ENCODE results near the gene TMPRSS7. TPM values are rescaled to one million over a fixed set of nuclear protein-coding genes. Genes with fewer than 3 reads are reported as not detected.

TMPRSS7 gene
- polyA plus RNA-seq, 1 of the 3 experiments (the other 2 are of a cell fraction): 0.02 TPM

DNA sequence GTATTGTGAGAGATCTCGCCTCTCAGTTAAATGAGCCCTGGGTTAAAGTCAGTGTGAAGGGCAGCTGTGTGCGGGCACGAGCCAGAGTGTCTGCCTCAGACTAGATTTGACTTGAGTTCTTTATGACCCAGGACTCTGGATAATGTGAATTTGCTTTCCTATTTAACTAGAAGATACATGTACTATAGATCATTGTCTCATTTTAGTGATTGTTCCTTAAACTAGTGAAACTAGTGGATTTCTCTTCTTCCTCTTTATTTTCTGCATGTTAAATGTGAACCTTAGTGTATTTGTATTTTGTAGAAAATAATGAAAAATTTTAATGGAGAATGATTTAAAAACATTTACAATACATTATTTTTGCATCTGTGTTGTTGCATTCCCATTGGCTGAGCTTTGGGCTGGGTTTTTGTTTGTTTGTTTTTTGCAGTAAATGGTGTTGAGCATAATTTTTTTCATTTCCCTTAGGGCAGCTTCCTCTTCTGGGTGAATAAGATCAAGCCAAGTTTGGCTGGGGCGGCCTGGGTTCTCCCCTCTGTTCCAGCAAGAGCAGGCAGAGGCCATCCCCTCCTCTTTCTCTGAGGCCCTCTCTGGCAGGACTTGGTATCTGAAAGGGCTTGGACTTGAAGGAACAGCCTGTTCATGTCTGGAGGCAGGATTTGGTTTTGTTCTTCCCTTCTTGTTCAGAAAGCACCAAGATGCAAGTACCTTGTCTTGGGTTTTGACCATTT lies 83.5 kb downstream of the TMPRSS7 start:
- Histone ChIP-seq H3K36me3 (replicated peaks in 1 of 2; ENCODE audit: control insufficient read depth in 1 of 2, insufficient read depth in 2 of 2, low read length in 1 of 2) (peaks cover 0 to 18% of the 10 kb centered on the region in 2 experiments), H3K4me1 (ENCODE audit: control insufficient read depth in 1 of 2, insufficient read depth in 2 of 2, low read depth in 1 of 2, low read length in 1 of 2) (no peaks in the 10 kb centered on the region; a peak in 1 of 4 replicates), H3K27me3 (ENCODE audit: insufficient read depth) (no peaks in the 10 kb centered on the region), H3K9me3 (no peaks in the 10 kb centered on the region), H4K20me1 (ENCODE audit: insufficient read depth) (no peaks in the 10 kb centered on the region), H3F3A (replicated peaks; ENCODE audit: insufficient read depth) (no peaks in the 10 kb centered on the region), H3K9me2 (no peaks in the 10 kb centered on the region), H3K4me2 (no peak overlapping the region), H3K9ac (no peak overlapping the region), H3K79me2 (ENCODE audit: insufficient read depth) (no peaks in the 10 kb centered on the region), H3K27ac (ENCODE audit: low read depth in 2 of 2, low read length in 1 of 2) (no peak overlapping the region), H2AFZ (ENCODE audit: low read depth) (no peak overlapping the region), H3K4me3 (ENCODE audit: low read depth in 2 of 2, low read length in 1 of 2) (no peak overlapping the region)
- no peak for DNase-seq
- POLR2A ChIA-PET: no interaction called here
- CTCF ChIA-PET: interaction anchor here (1.1 kb wide), 1 partner anchor 413 kb away, joined by 4 read pairs; no protein-coding TSS in a partner anchor
- 95% methylated on average over 4 of the region's 4 CpGs for WGBS (ENCODE audit: low lambda C conversion rate)
- TF ChIP-seq FOXJ3 (CRISPR knock-in tag; IDR thresholded peaks at IDR 0.05): no peak
- no peak for TF ChIP-seq FOXM1 (IDR thresholded peaks at IDR 0.05; ENCODE audit: low read depth)
- TF ChIP-seq YY1 (IDR thresholded peaks at IDR 0.05; ENCODE audit: low read depth): no peak
- no peak for TF ChIP-seq NRF1 (IDR thresholded peaks at IDR 0.05; ENCODE audit: low read depth, low read length)
- TF ChIP-seq EZH2phosphoT487 (IDR thresholded peaks at IDR 0.05; ENCODE audit: borderline replicate concordance, low read depth): no peak
- no peak for TF ChIP-seq TCF12 (IDR thresholded peaks at IDR 0.05)
- TF ChIP-seq MXI1 (IDR thresholded peaks at IDR 0.05; ENCODE audit: low read depth, low read length): no peak
- TF ChIP-seq CHD2 (IDR thresholded peaks at IDR 0.05; ENCODE audit: low read length, partially characterized antibody): no peak
- no peak for TF ChIP-seq GABPA (IDR thresholded peaks at IDR 0.05; ENCODE audit: low read depth)
- no peak for TF ChIP-seq MEF2A (IDR thresholded peaks at IDR 0.05; ENCODE audit: borderline replicate concordance, low read depth)
- no peak for TF ChIP-seq RFX5 (IDR thresholded peaks at IDR 0.05; ENCODE audit: low read length)
- TF ChIP-seq PBX3 (IDR thresholded peaks at IDR 0.05): no peak
- no peak for TF ChIP-seq TAF1 (IDR thresholded peaks at IDR 0.05; ENCODE audit: borderline replicate concordance, low read depth, low read length)

DNA sequence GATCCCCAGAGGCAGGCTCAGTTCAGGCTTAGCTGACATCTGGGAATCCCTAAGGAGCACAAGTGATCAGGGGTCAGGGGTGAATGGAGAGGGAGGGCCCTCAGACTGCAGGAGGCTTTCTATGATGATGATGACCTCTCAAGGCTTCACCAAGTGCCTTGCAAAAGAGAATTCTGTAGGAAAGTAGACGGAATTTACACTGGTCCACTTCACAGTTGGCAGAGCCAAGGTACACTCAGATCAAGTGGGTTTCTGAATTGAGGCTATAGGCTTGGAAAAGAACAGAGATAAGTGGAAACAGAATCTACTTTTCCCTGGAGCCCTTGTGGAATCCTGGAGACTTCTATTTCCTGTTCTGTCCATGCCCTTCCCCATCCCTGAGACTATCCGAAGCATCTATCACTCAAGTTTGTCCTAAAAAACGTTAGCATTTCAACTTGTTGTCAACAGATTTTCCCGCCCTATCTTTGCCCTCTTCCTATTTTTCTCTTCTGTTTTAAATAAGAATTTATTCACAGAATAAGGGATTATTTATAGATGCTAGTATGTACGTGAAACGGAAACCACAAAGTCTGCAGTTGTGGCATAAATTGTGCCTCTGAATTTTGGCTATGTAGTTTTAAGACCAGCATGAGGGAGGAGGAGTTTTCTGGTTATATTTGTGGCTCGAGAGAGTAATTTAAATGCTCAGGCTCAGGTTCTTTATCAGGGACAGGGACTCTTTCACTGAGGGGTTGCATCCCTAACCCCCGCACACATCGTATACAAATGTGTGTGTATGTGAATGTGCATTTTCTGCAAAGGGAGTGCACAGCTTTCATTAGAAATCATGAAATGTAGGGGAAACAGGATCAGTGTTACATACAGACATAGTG lies 85.7 kb downstream of the TMPRSS7 start:
- CTCF ChIA-PET: interaction anchor here (1.1 to 2.1 kb wide), 2 partner anchors 9 to 400 kb away, joined by 5 to 9 read pairs; no protein-coding TSS in a partner anchor
- POLR2A ChIA-PET: no interaction called here

More for the DNA sequence above, 85.7 kb downstream of the TMPRSS7 start:
- no peaks in the 10 kb centered on the region for H4K20me1 ChIP-seq (ENCODE audit: insufficient read depth)
- no peaks in the 10 kb centered on the region for H3K27me3 ChIP-seq (ENCODE audit: insufficient read depth)
- H3K9me2 ChIP-seq: no peaks in the 10 kb centered on the region
- no peak overlapping the region for H3K4me2 ChIP-seq
- H3K27ac ChIP-seq (ENCODE audit: low read depth in 2 of 2, low read length in 1 of 2): no peak overlapping the region
- no peak overlapping the region for H2AFZ ChIP-seq (ENCODE audit: low read depth)
- no peak overlapping the region for H3K9ac ChIP-seq
- peaks cover 0 to 12% of the 10 kb centered on the region in 2 experiments for H3K36me3 ChIP-seq (replicated peaks in 1 of 2; ENCODE audit: control insufficient read depth in 1 of 2, insufficient read depth in 2 of 2, low read length in 1 of 2)
- no peaks in the 10 kb centered on the region for H3K9me3 ChIP-seq
- DNase-seq: no peak
- TF ChIP-seq ZBTB33 (IDR thresholded peaks at IDR 0.05; ENCODE audit: borderline replicate concordance, low read depth) (no peak), MXI1 (IDR thresholded peaks at IDR 0.05; ENCODE audit: low read depth, low read length) (no peak), TCF12 (IDR thresholded peaks at IDR 0.05) (no peak), NRF1 (IDR thresholded peaks at IDR 0.05; ENCODE audit: low read depth, low read length) (no peak), FOXM1 (IDR thresholded peaks at IDR 0.05; ENCODE audit: low read depth) (no peak), YY1 (IDR thresholded peaks at IDR 0.05; ENCODE audit: low read depth) (no peak), FOXJ3 (CRISPR knock-in tag; IDR thresholded peaks at IDR 0.05) (no peak)
- H3K4me3 ChIP-seq (ENCODE audit: low read depth in 2 of 2, low read length in 1 of 2): no peak overlapping the region
- 86% methylated on average over 9 of the region's 9 CpGs for WGBS (ENCODE audit: low lambda C conversion rate)
- H3K79me2 ChIP-seq (ENCODE audit: insufficient read depth): no peaks in the 10 kb centered on the region
- H3F3A ChIP-seq (replicated peaks; ENCODE audit: insufficient read depth): no peaks in the 10 kb centered on the region
- H3K4me1 ChIP-seq (ENCODE audit: control insufficient read depth in 1 of 2, insufficient read depth in 2 of 2, low read depth in 1 of 2, low read length in 1 of 2): no peaks in the 10 kb centered on the region; a peak in 1 of 4 replicates

Data from SK-N-SH (cell line).